GM23338 (cell line): ENCODE results near the gene CASK.

Experiments used
- CREB1 ChIP-seq: fragments of 250-450 bp; sonication (Bioruptor Pico); IDR thresholded peaks from 2 replicates; pipeline ENCODE4 v1.5.0; 2020; ENCODE audit warnings: low read depth, mild to moderate bottlenecking, moderate library complexity
- CTCF ChIP-seq, 2 experiments: fragments of 200-600 bp in 1 of 2; sonication (generic) in 1 of 2; conservative IDR thresholded peaks; 2 replicates each; pipeline versions ENCODE4 v1.5.1 to v1.6.1; 2016 to 2017; ENCODE audit warnings: antibody characterized with exemption in 2 of 2, low read depth in 2 of 2, mild to moderate bottlenecking in 2 of 2, moderate library complexity in 1 of 2
- ETS1 ChIP-seq: IDR thresholded peaks from 2 replicates; pipeline ENCODE4 v1.6.1; 2016; ENCODE audit warnings: antibody characterized with exemption
- EZH2 ChIP-seq: fragments of 200-600 bp; sonication (generic); IDR thresholded peaks from one replicate; pipeline ENCODE4 v1.8.0; 2017; ENCODE audit warnings: antibody characterized with exemption, mild to moderate bottlenecking, low read depth; ENCODE audit not compliant: unreplicated experiment
- EZH2phosphoT487 ChIP-seq: fragments of 200-600 bp; sonication (generic); IDR thresholded peaks from one replicate; pipeline ENCODE4 v1.8.1; 2018; ENCODE audit warnings: antibody characterized with exemption; ENCODE audit not compliant: unreplicated experiment
- JUNB ChIP-seq: IDR thresholded peaks from one replicate; pipeline ENCODE4 v1.6.1; 2016; ENCODE audit warnings: antibody characterized with exemption; ENCODE audit not compliant: unreplicated experiment
- NANOG ChIP-seq: IDR thresholded peaks from 2 replicates; pipeline ENCODE4 v1.6.1; 2016; ENCODE audit warnings: antibody characterized with exemption, borderline replicate concordance
- POLR2AphosphoS5 ChIP-seq: IDR thresholded peaks from 2 replicates; pipeline ENCODE4 v1.6.1; 2016; ENCODE audit warnings: antibody characterized with exemption, low read depth
- REST ChIP-seq: IDR thresholded peaks from one replicate; pipeline ENCODE4 v1.6.1; 2018; ENCODE audit warnings: antibody characterized with exemption; ENCODE audit not compliant: unreplicated experiment
- ZNF114 ChIP-seq: fragments of 250-450 bp; sonication (Bioruptor Pico); IDR thresholded peaks from 2 replicates; pipeline ENCODE4 v1.5.0; 2020; ENCODE audit warnings: mild to moderate bottlenecking, moderate library complexity
- ZNF331 ChIP-seq: fragments of 250-450 bp; sonication (Bioruptor Pico); IDR thresholded peaks from 2 replicates; pipeline ENCODE4 v1.5.0; 2020; ENCODE audit warnings: low read depth, mild to moderate bottlenecking, moderate library complexity
- ZNF462 ChIP-seq: fragments of 250-450 bp; sonication (Bioruptor Pico); IDR thresholded peaks from 2 replicates; pipeline ENCODE4 v1.5.0; 2020; ENCODE audit warnings: mild to moderate bottlenecking, moderate library complexity

GRCh38 chrX:41518127-41518840 lies 405.1 kb downstream of the CASK start:
- TF ChIP-seq CTCF (conservative IDR thresholded peaks at IDR 0.05; ENCODE audit: low read depth in 2 of 2), result no peak
- no peak for TF ChIP-seq REST
- no peak for TF ChIP-seq EZH2
- TF ChIP-seq CREB1 (CRISPR knock-in tag), result no peak
- TF ChIP-seq POLR2AphosphoS5, result no peak
- TF ChIP-seq EZH2phosphoT487, result no peak
- no peak for TF ChIP-seq ETS1
- TF ChIP-seq JUNB, result no peak
- no peak for TF ChIP-seq ZNF462 (CRISPR knock-in tag)
- no peak for TF ChIP-seq ZNF331
- TF ChIP-seq NANOG, result no peak
- TF ChIP-seq ZNF114 (CRISPR knock-in tag), result no peak
